Astrocyte (in vitro differentiated cells and primary cell): Measurements from ENCODE around the gene SP9. TPM values are rescaled to one million over a fixed set of nuclear protein-coding genes. Genes with fewer than 3 reads are reported as not detected.

ENCODE experiments used
- DNase-seq: peaks from one replicate; pipeline ENCODE4 v3.0.0-alpha.2; 2010; ENCODE audit warnings: low read depth
- FAIRE-seq: peaks from 2 replicates; lab custom pipeline; 2011; peaks lifted over from hg19 to GRCh38; lab: Jason Lieb, UNC
- H2AFZ ChIP-seq: 2 replicates; pipeline ENCODE4 v1.6.0; 2012; ENCODE audit warnings: low read depth, low read length, inconsistent platforms
- H3K27ac ChIP-seq: 2 replicates; pipeline ENCODE4 v1.5.1; 2011; ENCODE audit warnings: low read depth, low read length, inconsistent platforms
- H3K27me3 ChIP-seq: 2 replicates; pipeline ENCODE4 v1.6.0; 2011; ENCODE audit warnings: low read length, inconsistent platforms; ENCODE audit not compliant: insufficient read depth
- H3K36me3 ChIP-seq: 2 replicates; pipeline ENCODE4 v1.5.1; 2011; ENCODE audit warnings: low read length, inconsistent platforms; ENCODE audit not compliant: insufficient read depth
- H3K4me1 ChIP-seq: 2 replicates; pipeline ENCODE4 v1.5.1; 2011; ENCODE audit warnings: low read length, inconsistent platforms; ENCODE audit not compliant: insufficient read depth
- H3K4me2 ChIP-seq: 2 replicates; pipeline ENCODE4 v1.6.0; 2012; ENCODE audit warnings: low read length, inconsistent platforms
- H3K4me3 ChIP-seq: 2 replicates; pipeline ENCODE4 v1.5.1; 2011; ENCODE audit warnings: low read depth, mild to moderate bottlenecking, low read length, inconsistent platforms; ENCODE audit not compliant: insufficient read depth
- H3K79me2 ChIP-seq: 2 replicates; pipeline ENCODE4 v1.6.0; 2012; ENCODE audit warnings: mild to moderate bottlenecking, low read length, inconsistent platforms; ENCODE audit not compliant: insufficient read depth
- H3K9ac ChIP-seq: 2 replicates; pipeline ENCODE4 v1.6.0; 2012; ENCODE audit warnings: mild to moderate bottlenecking, low read length, inconsistent platforms
- H3K9me3 ChIP-seq: 2 replicates; pipeline ENCODE4 v1.5.1; 2012; ENCODE audit warnings: low read depth, mild to moderate bottlenecking, low read length, inconsistent platforms; ENCODE audit not compliant: insufficient read depth
- H4K20me1 ChIP-seq: 2 replicates; pipeline ENCODE4 v1.6.0; 2012; ENCODE audit warnings: low read length, inconsistent platforms; ENCODE audit not compliant: insufficient read depth
- H3K27ac Mint-ChIP-seq: one replicate; pipeline ENCODE4 v1.8.0; 2021; ENCODE audit warnings: mild to moderate bottlenecking, mixed read lengths; ENCODE audit not compliant: unreplicated experiment
- H3K27me3 Mint-ChIP-seq: one replicate; pipeline ENCODE4 v1.8.0; 2021; ENCODE audit warnings: low read depth, mixed read lengths; ENCODE audit not compliant: unreplicated experiment
- H3K36me3 Mint-ChIP-seq: one replicate; pipeline ENCODE4 v1.8.0; 2021; ENCODE audit warnings: low read depth, mixed read lengths; ENCODE audit not compliant: unreplicated experiment
- H3K4me1 Mint-ChIP-seq: one replicate; pipeline ENCODE4 v1.8.0; 2021; ENCODE audit warnings: low read depth, mixed read lengths; ENCODE audit not compliant: unreplicated experiment
- H3K4me3 Mint-ChIP-seq: one replicate; pipeline ENCODE4 v1.8.0; 2021; ENCODE audit warnings: mild to moderate bottlenecking, moderate library complexity, mixed read lengths; ENCODE audit not compliant: unreplicated experiment
- H3K9me3 Mint-ChIP-seq: one replicate; pipeline ENCODE4 v1.8.0; 2021; ENCODE audit warnings: mild to moderate bottlenecking, mixed read lengths; ENCODE audit not compliant: unreplicated experiment
- EZH2 ChIP-seq: IDR thresholded peaks from 2 replicates; pipeline ENCODE4 v1.6.1; 2012; ENCODE audit warnings: mild to moderate bottlenecking, low read length, inconsistent platforms; ENCODE audit not compliant: insufficient read depth
- total RNA-seq: library from RNA; stranded (reverse); gene quantifications from 2 replicates; pipeline ENCODE4 v1.2.1, GENCODE V29; 2021
- TF ChIP-seq, protein P1 (sequence below): IDR thresholded peaks from 2 replicates; pipeline ENCODE4 v1.5.1; 2011; ENCODE audit warnings: low read depth, mild to moderate bottlenecking, inconsistent platforms, low read length, moderate library complexity; ENCODE audit not compliant: insufficient read depth

The SP9 gene
- total RNA-seq, 1 donor from 2014 or later = not detected

DNA sequence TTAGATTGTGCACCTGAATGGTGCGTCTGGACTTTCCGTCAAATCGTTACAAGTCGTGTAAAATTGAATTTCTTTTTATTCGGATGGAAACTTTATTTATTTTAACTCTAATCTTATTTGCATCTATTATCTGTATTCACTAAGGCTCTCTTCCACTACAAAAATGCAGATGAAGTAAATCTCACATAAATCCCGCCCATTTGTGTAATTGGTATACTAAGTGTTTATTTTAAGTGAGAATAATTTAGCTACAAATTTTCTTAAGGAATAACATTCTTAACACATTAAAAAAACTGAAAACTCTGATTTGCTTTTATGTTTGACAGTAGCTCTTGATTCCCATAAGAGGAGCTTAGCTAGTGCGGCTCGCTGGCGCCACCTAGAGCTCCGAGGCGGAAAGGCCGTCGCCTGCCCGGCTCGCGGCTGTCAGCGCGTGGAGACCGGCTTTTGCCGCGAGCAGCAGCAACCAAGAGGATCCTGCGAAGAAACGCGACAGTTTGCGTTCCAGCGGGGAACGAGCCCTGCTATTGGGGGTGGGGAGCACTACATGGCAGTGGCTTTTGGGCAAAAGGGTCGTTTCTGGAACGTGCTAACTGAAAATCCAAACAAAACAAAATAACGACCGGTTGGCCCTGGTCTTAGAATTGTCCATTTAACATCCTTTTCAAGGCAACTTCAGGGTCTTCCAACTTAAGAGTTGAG is 6.7 kb downstream of the SP9 start:
- peaks cover 20% of the 10 kb centered on the region for H4K20me1 ChIP-seq
- H3K79me2 ChIP-seq = no peaks in the 10 kb centered on the region
- H3K27ac Mint-ChIP-seq = peak overlapping the region; percentile 80
- peaks cover 7% of the 10 kb centered on the region for H3K9me3 Mint-ChIP-seq
- H3K36me3 ChIP-seq = no peaks in the 10 kb centered on the region
- no peak overlapping the region for H3K9ac ChIP-seq
- TF ChIP-seq, protein P1, sequence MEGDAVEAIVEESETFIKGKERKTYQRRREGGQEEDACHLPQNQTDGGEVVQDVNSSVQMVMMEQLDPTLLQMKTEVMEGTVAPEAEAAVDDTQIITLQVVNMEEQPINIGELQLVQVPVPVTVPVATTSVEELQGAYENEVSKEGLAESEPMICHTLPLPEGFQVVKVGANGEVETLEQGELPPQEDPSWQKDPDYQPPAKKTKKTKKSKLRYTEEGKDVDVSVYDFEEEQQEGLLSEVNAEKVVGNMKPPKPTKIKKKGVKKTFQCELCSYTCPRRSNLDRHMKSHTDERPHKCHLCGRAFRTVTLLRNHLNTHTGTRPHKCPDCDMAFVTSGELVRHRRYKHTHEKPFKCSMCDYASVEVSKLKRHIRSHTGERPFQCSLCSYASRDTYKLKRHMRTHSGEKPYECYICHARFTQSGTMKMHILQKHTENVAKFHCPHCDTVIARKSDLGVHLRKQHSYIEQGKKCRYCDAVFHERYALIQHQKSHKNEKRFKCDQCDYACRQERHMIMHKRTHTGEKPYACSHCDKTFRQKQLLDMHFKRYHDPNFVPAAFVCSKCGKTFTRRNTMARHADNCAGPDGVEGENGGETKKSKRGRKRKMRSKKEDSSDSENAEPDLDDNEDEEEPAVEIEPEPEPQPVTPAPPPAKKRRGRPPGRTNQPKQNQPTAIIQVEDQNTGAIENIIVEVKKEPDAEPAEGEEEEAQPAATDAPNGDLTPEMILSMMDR = peak; percentile 96
- no peak for TF ChIP-seq EZH2
- DNase-seq (peak; percentile 46), FAIRE-seq (no peak)
- no peak overlapping the region for H3K4me3 ChIP-seq
- no peaks in the 10 kb centered on the region for H3K36me3 Mint-ChIP-seq
- H3K27me3 Mint-ChIP-seq = peaks cover 57% of the 10 kb centered on the region
- peaks cover 6% of the 10 kb centered on the region for H3K4me1 ChIP-seq
- no peak overlapping the region for H3K27ac ChIP-seq
- peak overlapping the region; percentile 80 for H3K4me3 Mint-ChIP-seq
- peak overlapping the region; percentile 70 for H3K4me2 ChIP-seq
- H3K4me1 Mint-ChIP-seq = peaks cover 9% of the 10 kb centered on the region
- peak overlapping the region; percentile 65 for H2AFZ ChIP-seq
- peaks cover 81% of the 10 kb centered on the region for H3K27me3 ChIP-seq
- H3K9me3 ChIP-seq = no peaks in the 10 kb centered on the region

DNA sequence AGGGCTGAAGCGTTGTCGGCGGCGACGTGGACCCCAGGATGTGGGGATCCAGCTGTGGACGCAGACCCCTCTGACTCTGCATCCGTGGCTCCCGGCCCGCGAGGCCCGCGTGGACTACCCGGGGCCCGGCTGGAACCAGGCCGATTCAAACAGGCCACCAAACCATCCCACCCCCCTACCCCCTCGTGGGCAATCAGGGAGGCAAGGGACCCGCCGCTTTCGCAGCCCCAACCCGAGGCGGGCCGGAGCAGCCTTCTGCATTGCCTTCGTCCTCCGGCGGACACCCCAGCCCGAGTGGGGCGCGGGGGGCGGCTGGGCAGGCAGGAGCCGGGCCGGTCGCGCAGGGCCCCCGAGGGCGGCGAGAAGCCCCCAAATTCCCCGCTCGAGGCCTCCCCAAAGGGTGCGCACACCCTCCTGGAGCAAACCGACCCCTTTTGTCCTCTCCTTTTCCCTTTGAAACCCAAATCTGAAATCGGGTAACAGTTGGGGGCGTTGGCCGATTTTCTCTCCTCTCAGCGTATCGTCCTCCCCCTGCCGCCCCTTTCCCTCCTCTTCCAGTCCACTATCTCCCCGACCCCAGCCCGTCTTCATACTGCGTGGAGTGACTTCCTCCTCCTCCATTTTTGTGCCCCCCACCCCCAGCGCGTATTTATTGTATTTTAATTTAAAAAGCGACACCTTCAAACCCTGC is 7.4 kb downstream of the SP9 start:
- no peak overlapping the region for H3K4me3 ChIP-seq

More for the DNA sequence above, 7.4 kb downstream of the SP9 start:
- H3K79me2 ChIP-seq = no peaks in the 10 kb centered on the region
- peak overlapping the region; percentile 50 for H3K4me3 Mint-ChIP-seq
- peak overlapping the region; percentile 65 for H2AFZ ChIP-seq
- no peaks in the 10 kb centered on the region for H3K9me3 ChIP-seq
- no peak overlapping the region for H3K9ac ChIP-seq
- H3K27me3 Mint-ChIP-seq = peaks cover 57% of the 10 kb centered on the region
- H3K9me3 Mint-ChIP-seq = peaks cover 7% of the 10 kb centered on the region
- no peak overlapping the region for H3K27ac ChIP-seq
- FAIRE-seq = no peak
- peaks cover 6% of the 10 kb centered on the region for H3K4me1 ChIP-seq
- TF ChIP-seq EZH2 = peak; percentile 99
- TF ChIP-seq, protein P1 = no peak
- no peaks in the 10 kb centered on the region for H3K36me3 Mint-ChIP-seq
- H3K27me3 ChIP-seq = peaks cover 74% of the 10 kb centered on the region
- H3K4me1 Mint-ChIP-seq = peaks cover 9% of the 10 kb centered on the region
- H3K36me3 ChIP-seq = no peaks in the 10 kb centered on the region
- H4K20me1 ChIP-seq = peaks cover 20% of the 10 kb centered on the region
- no peak overlapping the region for H3K27ac Mint-ChIP-seq
- H3K4me2 ChIP-seq = peak overlapping the region; percentile 70
- no peak for DNase-seq
